Measurements from ENCODE around the gene IQGAP3. TPM values are rescaled to one million over a fixed set of nuclear protein-coding genes. Genes with fewer than 3 reads are reported as not detected.

IQGAP3 gene
- total RNA-seq, 1 donor from 2014 or later = 1.3 TPM

- intact Hi-C loops (cut with DNase I) = no loop called here
- Histone ChIP-seq H3K27ac (peak overlapping the region; percentile 55), H3K4me1 (peaks cover 13% of the 10 kb centered on the region), H3K36me3 (peaks cover 98% of the 10 kb centered on the region), H3K9me3 (no peaks in the 10 kb centered on the region), H3K4me3 (no peak overlapping the region), H3K27me3 (no peaks in the 10 kb centered on the region)
- peak; percentile 68 for DNase-seq
- TF ChIP-seq CTCF (IDR thresholded peaks at IDR 0.05) = no peak
- ATAC-seq = no peak
Observed at GRCh38 chr1:156475568-156476500, 96.5 kb downstream of the IQGAP3 start.

Other genes with a start within 250 kb of the IQGAP3 start
- gene CCT3, start 234.3 kb downstream of the IQGAP3 start, total RNA-seq = 120 TPM
- gene TSACC, start 234.0 kb downstream of the IQGAP3 start, total RNA-seq = not detected
- not detected for gene RHBG, start 203.4 kb downstream of the IQGAP3 start, total RNA-seq
- gene MEF2D, start 71.8 kb downstream of the IQGAP3 start, total RNA-seq = 60.8 TPM
- gene TTC24, start 7.2 kb upstream of the IQGAP3 start, total RNA-seq = not detected
- 69.2 TPM for gene NAXE, start 19.2 kb upstream of the IQGAP3 start, total RNA-seq
- gene GPATCH4, start 28.9 kb upstream of the IQGAP3 start, total RNA-seq = 22.4 TPM
- gene HAPLN2, start 46.9 kb upstream of the IQGAP3 start, total RNA-seq = 0.78 TPM
- gene BCAN, start 69.6 kb upstream of the IQGAP3 start, total RNA-seq = not detected
- gene NES, start 104.8 kb upstream of the IQGAP3 start, total RNA-seq = 54.7 TPM
- gene CRABP2, start 133.0 kb upstream of the IQGAP3 start, total RNA-seq = 1.4 TPM
- 42.4 TPM for gene METTL25B, start 155.9 kb upstream of the IQGAP3 start, total RNA-seq
- gene ISG20L2, start 156.2 kb upstream of the IQGAP3 start, total RNA-seq = 28.3 TPM
- 41.8 TPM for gene MRPL24, start 168.5 kb upstream of the IQGAP3 start, total RNA-seq
- gene HDGF, start 179.1 kb upstream of the IQGAP3 start, total RNA-seq = 144 TPM
- 48.5 TPM for gene PRCC, start 195.0 kb upstream of the IQGAP3 start, total RNA-seq
- gene SH2D2A, start 244.3 kb upstream of the IQGAP3 start, total RNA-seq = 3.8 TPM

Data from upper lobe of right lung (tissue), 1 donor.